Fibroblast of lung (primary cell): ENCODE results near the gene ADRA1B.

ENCODE experiments used
- CTCF ChIP-seq, 2 donors: IDR thresholded peaks in 1 of 2; conservative IDR thresholded peaks in 1 of 2; 1 replicate in 1 of 2; 2 replicates in 1 of 2; pipeline ENCODE4 v1.5.1; 2011 to 2012; ENCODE audit warnings: low read length in 2 of 2, control low read depth in 1 of 2, inconsistent platforms in 1 of 2, low read depth in 1 of 2, mild to moderate bottlenecking in 1 of 2
- EZH2 ChIP-seq: IDR thresholded peaks from 2 replicates; pipeline ENCODE4 v1.5.1; 2012; ENCODE audit warnings: low read length, control low read depth, mild to moderate bottlenecking; ENCODE audit errors: missing control alignments

- TF ChIP-seq CTCF (conservative IDR thresholded peaks at IDR 0.05 in 1 of 2, IDR thresholded peaks at IDR 0.05 in 1 of 2; ENCODE audit: low read depth in 1 of 2, low read length in 2 of 2) (no peak), EZH2 (no peak)
These were observed 4.1 kb upstream of the ADRA1B start for GRCh38 chr5:159912033-159912800.
